ENCODE measurements around the gene PARD3. TPM values are rescaled to one million over a fixed set of nuclear protein-coding genes. Genes with fewer than 3 reads are reported as not detected.

Gene PARD3
- total RNA-seq, 1 experiment from 2014 or later = 46.3 TPM

GRCh38 chr10:34188221-34188620 lies 626.9 kb downstream of the PARD3 start:
- POLR2A ChIA-PET = no interaction called here
- H3K9me3 ChIP-seq (ENCODE audit: control insufficient read depth in 1 of 2, insufficient read depth in 1 of 2, low read depth in 1 of 2, low read length in 2 of 2) = no peaks in the 10 kb centered on the region
- TF ChIP-seq ELF1 (IDR thresholded peaks at IDR 0.05; ENCODE audit: borderline replicate concordance, low read depth) (no peak), SIN3A (IDR thresholded peaks at IDR 0.05; ENCODE audit: low read depth) (no peak), POLR2AphosphoS5 (IDR thresholded peaks at IDR 0.05; ENCODE audit: low read depth, low read length) (no peak), SP1 (IDR thresholded peaks at IDR 0.05; ENCODE audit: low read depth) (no peak), EZH2phosphoT487 (IDR thresholded peaks at IDR 0.05; ENCODE audit: borderline replicate concordance) (no peak), YY1 (IDR thresholded peaks at IDR 0.05; ENCODE audit: extremely low read depth, insufficient replicate concordance, low read depth, low read length) (no peak), REST (IDR thresholded peaks at IDR 0.05; ENCODE audit: low read depth) (no peak), CEBPB (IDR thresholded peaks at IDR 0.05; ENCODE audit: low read depth) (no peak), ZBTB33 (IDR thresholded peaks at IDR 0.05; ENCODE audit: extremely low read depth, insufficient replicate concordance, low read length) (no peak)
- H3K36me3 ChIP-seq (ENCODE audit: control insufficient read depth in 1 of 2, insufficient read depth in 2 of 2, low read length in 2 of 2) = no peaks in the 10 kb centered on the region
- H3K27ac ChIP-seq (ENCODE audit: low read depth, low read length) = no peak overlapping the region
- no peak overlapping the region for H2AFZ ChIP-seq (ENCODE audit: low read depth, low read length, poor library complexity, severe bottlenecking)
- no peak overlapping the region for H3K4me3 ChIP-seq (replicated peaks in 1 of 2; ENCODE audit: low read depth in 1 of 2, low read length in 2 of 2)
- DNase-seq (ENCODE audit: low read depth, low spot score) (no peak), ATAC-seq (no peak)
- no peaks in the 10 kb centered on the region for H3K4me1 ChIP-seq (ENCODE audit: control insufficient read depth in 1 of 2, insufficient read depth in 2 of 2, low read length in 2 of 2)
- no peaks in the 10 kb centered on the region for H3K27me3 ChIP-seq (ENCODE audit: insufficient read depth, low read length)
- H3K9ac ChIP-seq (ENCODE audit: low read length) = no peak overlapping the region
- H4K20me1 ChIP-seq (ENCODE audit: insufficient read depth) = no peaks in the 10 kb centered on the region
- CTCF ChIA-PET = no interaction called here
- H3K4me2 ChIP-seq (ENCODE audit: low read length) = no peak overlapping the region
- RAD21 ChIA-PET (ENCODE audit: low non-redundant PET in 1 of 2, low total read pairs in 2 of 2, uncharacterized antibody in 2 of 2, unreplicated experiment in 2 of 2) = no interaction called here
- intact Hi-C loops (cut with micrococcal nuclease) = no loop called here
- no peaks in the 10 kb centered on the region for H3K79me2 ChIP-seq (ENCODE audit: insufficient read depth, low read length)
- BruUV-seq (replicated peaks) = no TSS peak
- H3K9me2 ChIP-seq (ENCODE audit: insufficient read depth) = no peaks in the 10 kb centered on the region

All from HCT116 (cell line).